ENCODE results near the gene GEMIN4.
A peak's percentile ranks its signal among the peaks of the same experiment; 100 is the strongest.

GEMIN4 gene

GRCh38 chr17:731644-732066, 20.4 kb downstream of the GEMIN4 start:
- DNase-seq, result no peak
- peak overlapping the region; percentile 98 for H3K4me2 ChIP-seq (ENCODE audit: insufficient read depth, low read length)
- peak overlapping the region; percentile 88 for H2AFZ ChIP-seq (ENCODE audit: low read depth, low read length)
- H3K27ac ChIP-seq (ENCODE audit: low read length), result peak overlapping the region; percentile 66
- H3K9ac ChIP-seq (ENCODE audit: low read depth, low read length), result peak overlapping the region; percentile 81
- TF ChIP-seq EZH2 (IDR thresholded peaks at IDR 0.05; ENCODE audit: borderline replicate concordance, low read depth, low read length, severe bottlenecking) (no peak), CTCF (IDR thresholded peaks at IDR 0.05; ENCODE audit: borderline replicate concordance, extremely low read depth, low read length, poor library complexity, severe bottlenecking) (no peak)
- no peaks in the 10 kb centered on the region for H3K27me3 ChIP-seq (ENCODE audit: insufficient read depth, low read length, poor library complexity)
- H3K79me2 ChIP-seq (ENCODE audit: insufficient read depth, low read length), result peaks cover 16% of the 10 kb centered on the region
- H4K20me1 ChIP-seq (ENCODE audit: insufficient read depth, low read length), result no peaks in the 10 kb centered on the region
- peak overlapping the region; percentile 66 to 87; a peak in 3 of 4 replicates for H3K4me3 ChIP-seq (ENCODE audit: low read depth in 1 of 2, low read length in 2 of 2)
- ATAC-seq (ENCODE audit: insufficient read depth, low read depth), result peak; percentile 54
- H3K4me1 ChIP-seq (ENCODE audit: insufficient read depth, low read length), result peaks cover 33% of the 10 kb centered on the region
- no peaks in the 10 kb centered on the region for H3K9me3 ChIP-seq (ENCODE audit: insufficient read depth, low read length, severe bottlenecking)
- H3K36me3 ChIP-seq (ENCODE audit: insufficient read depth, low read length), result no peaks in the 10 kb centered on the region; the same call in 1 of the 2 replicates

GRCh38 chr17:728911-729310, 23.2 kb downstream of the GEMIN4 start:
- Histone ChIP-seq H3K4me2 (ENCODE audit: insufficient read depth, low read length) (no peak overlapping the region), H3K36me3 (ENCODE audit: insufficient read depth, low read length) (no peaks in the 10 kb centered on the region; the same call in 1 of the 2 replicates), H3K79me2 (ENCODE audit: insufficient read depth, low read length) (peaks cover 13% of the 10 kb centered on the region), H2AFZ (ENCODE audit: low read depth, low read length) (no peak overlapping the region), H3K9ac (ENCODE audit: low read depth, low read length) (no peak overlapping the region), H3K9me3 (ENCODE audit: insufficient read depth, low read length, severe bottlenecking) (no peaks in the 10 kb centered on the region), H3K27ac (ENCODE audit: low read length) (no peak overlapping the region), H3K4me3 (ENCODE audit: low read depth in 1 of 2, low read length in 2 of 2) (no peak overlapping the region), H3K27me3 (ENCODE audit: insufficient read depth, low read length, poor library complexity) (no peaks in the 10 kb centered on the region), H4K20me1 (ENCODE audit: insufficient read depth, low read length) (no peaks in the 10 kb centered on the region), H3K4me1 (ENCODE audit: insufficient read depth, low read length) (peaks cover 24% of the 10 kb centered on the region)
- ATAC-seq (ENCODE audit: insufficient read depth, low read depth), result no peak
- no peak for DNase-seq
- TF ChIP-seq CTCF (IDR thresholded peaks at IDR 0.05; ENCODE audit: borderline replicate concordance, extremely low read depth, low read length, poor library complexity, severe bottlenecking) (no peak), EZH2 (IDR thresholded peaks at IDR 0.05; ENCODE audit: borderline replicate concordance, low read depth, low read length, severe bottlenecking) (no peak)

GRCh38 chr17:726271-726919, 25.7 kb downstream of the GEMIN4 start:
- H4K20me1 ChIP-seq (ENCODE audit: insufficient read depth, low read length), result no peaks in the 10 kb centered on the region
- peaks cover 6% of the 10 kb centered on the region for H3K4me1 ChIP-seq (ENCODE audit: insufficient read depth, low read length)
- TF ChIP-seq CTCF (IDR thresholded peaks at IDR 0.05; ENCODE audit: borderline replicate concordance, extremely low read depth, low read length, poor library complexity, severe bottlenecking), result no peak
- no peak for TF ChIP-seq EZH2 (IDR thresholded peaks at IDR 0.05; ENCODE audit: borderline replicate concordance, low read depth, low read length, severe bottlenecking)
- no peaks in the 10 kb centered on the region for H3K79me2 ChIP-seq (ENCODE audit: insufficient read depth, low read length)
- H3K27ac ChIP-seq (ENCODE audit: low read length), result no peak overlapping the region
- no peaks in the 10 kb centered on the region for H3K9me3 ChIP-seq (ENCODE audit: insufficient read depth, low read length, severe bottlenecking)
- ATAC-seq (ENCODE audit: insufficient read depth, low read depth), result no peak
- H3K27me3 ChIP-seq (ENCODE audit: insufficient read depth, low read length, poor library complexity), result no peaks in the 10 kb centered on the region
- no peaks in the 10 kb centered on the region for H3K36me3 ChIP-seq (ENCODE audit: insufficient read depth, low read length)
- no peak overlapping the region for H2AFZ ChIP-seq (ENCODE audit: low read depth, low read length)
- H3K9ac ChIP-seq (ENCODE audit: low read depth, low read length), result no peak overlapping the region
- no peak for DNase-seq
- H3K4me2 ChIP-seq (ENCODE audit: insufficient read depth, low read length), result no peak overlapping the region
- H3K4me3 ChIP-seq (ENCODE audit: low read depth in 1 of 2, low read length in 2 of 2), result no peak overlapping the region
